GM12878 (cell line): ENCODE results near the gene ZNF768. TPM values are rescaled to one million over a fixed set of nuclear protein-coding genes. Genes with fewer than 3 reads are reported as not detected.

Experiments
- ATAC-seq: fragments of 200-7000 bp; cut with Tn5 transposase; 3 replicates; pipeline ENCODE4 v1.9.1; 2020; ENCODE audit warnings: mild to moderate bottlenecking, moderate library complexity
- BruUV-seq: library from RNA; stranded (reverse); fragments of 400-500 nt; replicated peaks from 2 replicates; lab custom pipeline; 2021; lab: Mats Ljungman, UMichigan
- CTCF ChIA-PET: fragments of 300-600 bp; sonication (Branson Sonifier 250); formaldehyde crosslinking; extraction: SDS; loops from one replicate; lab custom pipeline; 2021; ENCODE audit warnings: inconsistent platforms; lab: Yijun Ruan, JAX
- POLR2A ChIA-PET: fragments of 350-600 bp; formaldehyde crosslinking; extraction: SDS; loops from one replicate; lab custom pipeline; 2021; ENCODE audit warnings: inconsistent platforms; lab: Charles Lee
- RAD21 ChIA-PET: fragments of 300-600 bp; sonication (Branson Sonifier 250); formaldehyde crosslinking; loops from one replicate; lab custom pipeline; 2023; ENCODE audit warnings: antibody characterized with exemption; ENCODE audit not compliant: unreplicated experiment; lab: Charles Lee
- SMC1A ChIA-PET: fragments of 300-600 bp; sonication (Branson Sonifier 250); formaldehyde crosslinking; loops from one replicate; lab custom pipeline; 2023; ENCODE audit not compliant: unreplicated experiment, uncharacterized antibody; lab: Charles Lee
- DNase-seq: peaks from one replicate; pipeline ENCODE4 v3.0.0-alpha.2; 2011; ENCODE audit warnings: low read depth, low spot score
- FAIRE-seq: peaks from 3 replicates; lab custom pipeline; 2011; peaks lifted over from hg19 to GRCh38; lab: Jason Lieb, UNC
- H2AFZ ChIP-seq: 2 replicates; pipeline ENCODE4 v1.6.0; 2011; ENCODE audit warnings: low read depth, low read length, control low read depth; ENCODE audit not compliant: control insufficient read depth
- H3K27ac ChIP-seq: 2 replicates; pipeline ENCODE4 v1.5.1; 2011; ENCODE audit warnings: control low read depth; ENCODE audit not compliant: control insufficient read depth, insufficient read depth
- H3K27me3 ChIP-seq, 2 experiments: replicated peaks in 1 of 2; 2 replicates each; pipeline versions ENCODE4 v1.6.0 to v1.6.1; 2011; ENCODE audit warnings: low read length in 1 of 2; ENCODE audit not compliant: control insufficient read depth in 2 of 2, insufficient read depth in 2 of 2
- H3K36me3 ChIP-seq, 2 experiments: 2 replicates each; pipeline ENCODE4 v1.5.1; 2011; ENCODE audit warnings: low read length in 1 of 2; ENCODE audit not compliant: control insufficient read depth in 2 of 2, insufficient read depth in 2 of 2
- H3K4me1 ChIP-seq: 2 replicates; pipeline ENCODE4 v1.6.1; 2011; ENCODE audit warnings: mild to moderate bottlenecking, low read length, moderate library complexity, mixed read lengths; ENCODE audit not compliant: control insufficient read depth, insufficient read depth
- H3K4me2 ChIP-seq: 2 replicates; pipeline ENCODE4 v1.6.0; 2011; ENCODE audit warnings: control low read depth; ENCODE audit not compliant: control insufficient read depth, insufficient read depth
- H3K4me3 ChIP-seq: fragments of 200-600 bp; sonication (generic); 2 replicates; pipeline ENCODE4 v1.5.1; 2016
- H3K79me2 ChIP-seq: 2 replicates; pipeline ENCODE4 v1.6.0; 2011; ENCODE audit warnings: low read length; ENCODE audit not compliant: control insufficient read depth, insufficient read depth
- H3K9ac ChIP-seq: 2 replicates; pipeline ENCODE4 v1.8.0; 2011; ENCODE audit warnings: low read length, control low read depth, mixed read lengths; ENCODE audit not compliant: control insufficient read depth, insufficient read depth
- H3K9me3 ChIP-seq: replicated peaks from 3 replicates; pipeline ENCODE4 v1.5.1; 2011; ENCODE audit warnings: mild to moderate bottlenecking, low read length; ENCODE audit not compliant: control insufficient read depth, insufficient read depth
- H4K20me1 ChIP-seq: 2 replicates; pipeline ENCODE4 v1.6.0; 2011; ENCODE audit not compliant: control insufficient read depth, insufficient read depth
- CBX5 ChIP-seq: sonication (generic); IDR thresholded peaks from 2 replicates; pipeline ENCODE4 v1.6.1; 2016; ENCODE audit warnings: low read depth, moderate library complexity, mild to moderate bottlenecking, inconsistent platforms
- IRF5 ChIP-seq: fragments of 450-650 bp; IDR thresholded peaks from 2 replicates; pipeline ENCODE4 v1.6.1; 2017; ENCODE audit warnings: borderline replicate concordance
- JUNB ChIP-seq: IDR thresholded peaks from 2 replicates; pipeline ENCODE4 v1.6.1; 2016; ENCODE audit warnings: antibody characterized with exemption, mild to moderate bottlenecking
- MXI1 ChIP-seq: fragments of 150-350 bp; IDR thresholded peaks from 2 replicates; pipeline ENCODE4 v1.6.1; 2011; ENCODE audit warnings: low read depth, mild to moderate bottlenecking, inconsistent platforms, low read length, improper control_type of control experiment
- NFXL1 ChIP-seq: fragments of 450-650 bp; IDR thresholded peaks from 2 replicates; pipeline ENCODE4 v1.6.1; 2017; ENCODE audit warnings: antibody characterized with exemption, mild to moderate bottlenecking, borderline replicate concordance
- NFYB ChIP-seq: IDR thresholded peaks from 2 replicates; pipeline ENCODE4 v1.6.1; 2011; ENCODE audit warnings: low read depth, mild to moderate bottlenecking, low read length, improper control_type of control experiment, moderate library complexity; ENCODE audit not compliant: insufficient read depth
- PAX8 ChIP-seq: fragments of 450-650 bp; IDR thresholded peaks from 2 replicates; pipeline ENCODE4 v1.6.1; 2017; ENCODE audit warnings: mild to moderate bottlenecking, moderate library complexity
- RBBP5 ChIP-seq: fragments of 200-600 bp; sonication (generic); conservative IDR thresholded peaks from 2 replicates; pipeline ENCODE4 v1.6.1; 2016
- SIN3A ChIP-seq: IDR thresholded peaks from 2 replicates; pipeline ENCODE4 v1.6.1; 2012; ENCODE audit warnings: low read depth, low read length, improper control_type of control experiment
- WGBS: methylation state at CpG from one replicate; pipeline ENCODE4 v1.1.6; 2016; ENCODE audit warnings: low lambda C conversion rate; ENCODE audit not compliant: insufficient replicate concordance, insufficient coverage; ENCODE audit errors: missing lambda C conversion rate; 5-methylcytosine and 5-hydroxymethylcytosine counted together
- in situ Hi-C: fragments of 300-500 bp; cut with MboI; formaldehyde crosslinking; loops from 9 replicates; pipeline ENCODE4 v1.14.3; 2018; ENCODE audit warnings: mixed read lengths
- intact Hi-C: fragments of 100-400 bp; cut with micrococcal nuclease; formaldehyde crosslinking; loops from one replicate; pipeline ENCODE4 v1.14.2; 2022; ENCODE audit not compliant: unreplicated experiment
- polyA plus RNA-seq, 11 experiments: library from polyadenylated mRNA; depleted of rRNA in 4 of 11; unstranded in 6 of 11; stranded (reverse) in 5 of 11; fragments of >200 nt; fragmentation: Nextera tagmentation in 4 of 11; fragmentation: Illumina TruSeq in 1 of 11; extraction: Ambion mirVana in 4 of 11; extraction: Trizol in 1 of 11; gene quantifications; 1 replicate in 1 of 11; 2 replicates in 10 of 11; pipeline versions ENCODE4 v1.2.1 to v1.2.3, GENCODE V29; 2011 to 2016; ENCODE audit warnings: inconsistent platforms in 2 of 11, missing spikeins in 2 of 11, low read depth in 1 of 11
- total RNA-seq, 4 experiments: library from RNA; depleted of rRNA in 3 of 4; stranded (reverse); fragments of >200 nt in 3 of 4; fragmentation: Illumina TruSeq in 1 of 4; extraction: Trizol in 1 of 4; gene quantifications; 2 replicates each; pipeline versions ENCODE4 v1.2.1 to v1.2.3, GENCODE V29; 2013 to 2021
- TF ChIP-seq, protein P1 (sequence below): fragments of 450-650 bp; formaldehyde crosslinking; IDR thresholded peaks from 2 replicates; pipeline ENCODE4 v1.5.0; 2022; ENCODE audit warnings: mild to moderate bottlenecking, missing genetic modification characterization
- TF ChIP-seq, protein P2 (sequence below): IDR thresholded peaks from 2 replicates; pipeline ENCODE4 v1.6.1; 2012; ENCODE audit warnings: low read depth, low read length, improper control_type of control experiment
- TF ChIP-seq, protein P3 (sequence below): IDR thresholded peaks from 2 replicates; pipeline ENCODE4 v1.6.1; 2011; ENCODE audit warnings: borderline replicate concordance, low read depth, mild to moderate bottlenecking, moderate library complexity, mixed read lengths, low read length; ENCODE audit not compliant: insufficient read depth; ENCODE audit errors: extremely low read length
- TF ChIP-seq, protein P4 (sequence below): fragments of 450-650 bp; IDR thresholded peaks from 2 replicates; pipeline ENCODE4 v1.6.1; 2017; ENCODE audit warnings: mild to moderate bottlenecking, moderate library complexity

The ZNF768 gene
- total and polyA plus RNA-seq, 10 of the 15 experiments (the other 5 are each of a cell fraction or from before 2014, with no cell fraction given): 0.05 to 23.1 (median 9.1) TPM

GRCh38 chr16:30566531-30566930 is 40.2 kb upstream of the ZNF768 start:
- Histone ChIP-seq H3K9ac (no peak overlapping the region), H3K4me3 (no peak overlapping the region), H3K27ac (no peak overlapping the region), H3K9me3 (no peaks in the 10 kb centered on the region), H2AFZ (no peak overlapping the region), H3K4me2 (no peak overlapping the region), H3K27me3 (no peaks in the 10 kb centered on the region), H3K79me2 (peaks cover 11% of the 10 kb centered on the region), H3K36me3 (no peaks in the 10 kb centered on the region; a peak in 2 of 4 replicates), H4K20me1 (no peaks in the 10 kb centered on the region), H3K4me1 (peaks cover 27% of the 10 kb centered on the region)
- ATAC-seq: no peak
- ChIA-PET CTCF (interaction anchor here (1.6 to 2.6 kb wide), 3 partner anchors 20 to 137 kb away, joined by 4 to 19 read pairs (median 8); partner anchors contain the start of gene DCTPP1), POLR2A (interaction anchor here (1.0 to 1.6 kb wide), 7 partner anchors 8 to 166 kb away, joined by 3 to 10 read pairs (median 4); partner anchors contain the start of genes ZNF689 and ZNF764), SMC1A (interaction anchor here (0.6 to 1.4 kb wide), 3 partner anchors 8 to 32 kb away, joined by 3 to 4 read pairs (median 4); partner anchors contain the start of genes ZNF747 and ZNF764), RAD21 (interaction anchor here (0.5 to 4.4 kb wide), 5 partner anchors 8 to 136 kb away, joined by 3 to 22 read pairs (median 7); partner anchors contain the start of genes DCTPP1, ZNF747 and ZNF764)
- intact Hi-C loops: no loop called here
- BruUV-seq: no TSS peak
- DNase-seq: no peak
- no peak for FAIRE-seq
- WGBS: 100% methylated on average over 1 of the region's 4 CpGs
- in situ Hi-C loops: no loop called here
- TF ChIP-seq PAX8 (no peak), IRF5 (no peak), NFXL1 (no peak), CBX5 (no peak), RBBP5 (no peak), SIN3A (no peak), JUNB (no peak), MXI1 (no peak), NFYB (no peak)
- TF ChIP-seq, protein P1, sequence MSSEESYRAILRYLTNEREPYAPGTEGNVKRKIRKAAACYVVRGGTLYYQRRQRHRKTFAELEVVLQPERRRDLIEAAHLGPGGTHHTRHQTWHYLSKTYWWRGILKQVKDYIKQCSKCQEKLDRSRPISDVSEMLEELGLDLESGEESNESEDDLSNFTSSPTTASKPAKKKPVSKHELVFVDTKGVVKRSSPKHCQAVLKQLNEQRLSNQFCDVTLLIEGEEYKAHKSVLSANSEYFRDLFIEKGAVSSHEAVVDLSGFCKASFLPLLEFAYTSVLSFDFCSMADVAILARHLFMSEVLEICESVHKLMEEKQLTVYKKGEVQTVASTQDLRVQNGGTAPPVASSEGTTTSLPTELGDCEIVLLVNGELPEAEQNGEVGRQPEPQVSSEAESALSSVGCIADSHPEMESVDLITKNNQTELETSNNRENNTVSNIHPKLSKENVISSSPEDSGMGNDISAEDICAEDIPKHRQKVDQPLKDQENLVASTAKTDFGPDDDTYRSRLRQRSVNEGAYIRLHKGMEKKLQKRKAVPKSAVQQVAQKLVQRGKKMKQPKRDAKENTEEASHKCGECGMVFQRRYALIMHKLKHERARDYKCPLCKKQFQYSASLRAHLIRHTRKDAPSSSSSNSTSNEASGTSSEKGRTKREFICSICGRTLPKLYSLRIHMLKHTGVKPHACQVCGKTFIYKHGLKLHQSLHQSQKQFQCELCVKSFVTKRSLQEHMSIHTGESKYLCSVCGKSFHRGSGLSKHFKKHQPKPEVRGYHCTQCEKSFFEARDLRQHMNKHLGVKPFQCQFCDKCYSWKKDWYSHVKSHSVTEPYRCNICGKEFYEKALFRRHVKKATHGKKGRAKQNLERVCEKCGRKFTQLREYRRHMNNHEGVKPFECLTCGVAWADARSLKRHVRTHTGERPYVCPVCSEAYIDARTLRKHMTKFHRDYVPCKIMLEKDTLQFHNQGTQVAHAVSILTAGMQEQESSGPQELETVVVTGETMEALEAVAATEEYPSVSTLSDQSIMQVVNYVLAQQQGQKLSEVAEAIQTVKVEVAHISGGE (CRISPR knock-in tag): no peak
- TF ChIP-seq, protein P2, sequence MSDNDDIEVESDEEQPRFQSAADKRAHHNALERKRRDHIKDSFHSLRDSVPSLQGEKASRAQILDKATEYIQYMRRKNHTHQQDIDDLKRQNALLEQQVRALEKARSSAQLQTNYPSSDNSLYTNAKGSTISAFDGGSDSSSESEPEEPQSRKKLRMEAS: no peak
- TF ChIP-seq, protein P3, sequence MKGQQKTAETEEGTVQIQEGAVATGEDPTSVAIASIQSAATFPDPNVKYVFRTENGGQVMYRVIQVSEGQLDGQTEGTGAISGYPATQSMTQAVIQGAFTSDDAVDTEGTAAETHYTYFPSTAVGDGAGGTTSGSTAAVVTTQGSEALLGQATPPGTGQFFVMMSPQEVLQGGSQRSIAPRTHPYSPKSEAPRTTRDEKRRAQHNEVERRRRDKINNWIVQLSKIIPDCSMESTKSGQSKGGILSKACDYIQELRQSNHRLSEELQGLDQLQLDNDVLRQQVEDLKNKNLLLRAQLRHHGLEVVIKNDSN: no peak
- TF ChIP-seq, protein P4, sequence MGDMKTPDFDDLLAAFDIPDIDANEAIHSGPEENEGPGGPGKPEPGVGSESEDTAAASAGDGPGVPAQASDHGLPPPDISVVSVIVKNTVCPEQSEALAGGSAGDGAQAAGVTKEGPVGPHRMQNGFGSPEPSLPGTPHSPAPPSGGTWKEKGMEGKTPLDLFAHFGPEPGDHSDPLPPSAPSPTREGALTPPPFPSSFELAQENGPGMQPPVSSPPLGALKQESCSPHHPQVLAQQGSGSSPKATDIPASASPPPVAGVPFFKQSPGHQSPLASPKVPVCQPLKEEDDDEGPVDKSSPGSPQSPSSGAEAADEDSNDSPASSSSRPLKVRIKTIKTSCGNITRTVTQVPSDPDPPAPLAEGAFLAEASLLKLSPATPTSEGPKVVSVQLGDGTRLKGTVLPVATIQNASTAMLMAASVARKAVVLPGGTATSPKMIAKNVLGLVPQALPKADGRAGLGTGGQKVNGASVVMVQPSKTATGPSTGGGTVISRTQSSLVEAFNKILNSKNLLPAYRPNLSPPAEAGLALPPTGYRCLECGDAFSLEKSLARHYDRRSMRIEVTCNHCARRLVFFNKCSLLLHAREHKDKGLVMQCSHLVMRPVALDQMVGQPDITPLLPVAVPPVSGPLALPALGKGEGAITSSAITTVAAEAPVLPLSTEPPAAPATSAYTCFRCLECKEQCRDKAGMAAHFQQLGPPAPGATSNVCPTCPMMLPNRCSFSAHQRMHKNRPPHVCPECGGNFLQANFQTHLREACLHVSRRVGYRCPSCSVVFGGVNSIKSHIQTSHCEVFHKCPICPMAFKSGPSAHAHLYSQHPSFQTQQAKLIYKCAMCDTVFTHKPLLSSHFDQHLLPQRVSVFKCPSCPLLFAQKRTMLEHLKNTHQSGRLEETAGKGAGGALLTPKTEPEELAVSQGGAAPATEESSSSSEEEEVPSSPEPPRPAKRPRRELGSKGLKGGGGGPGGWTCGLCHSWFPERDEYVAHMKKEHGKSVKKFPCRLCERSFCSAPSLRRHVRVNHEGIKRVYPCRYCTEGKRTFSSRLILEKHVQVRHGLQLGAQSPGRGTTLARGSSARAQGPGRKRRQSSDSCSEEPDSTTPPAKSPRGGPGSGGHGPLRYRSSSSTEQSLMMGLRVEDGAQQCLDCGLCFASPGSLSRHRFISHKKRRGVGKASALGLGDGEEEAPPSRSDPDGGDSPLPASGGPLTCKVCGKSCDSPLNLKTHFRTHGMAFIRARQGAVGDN: no peak
